ENCODE data around the gene DHX38.
A peak's percentile ranks its signal among the peaks of the same experiment; 100 is the strongest.

Gene DHX38

GRCh38 chr16:72138064-72138572 is 44.5 kb downstream of the DHX38 start:
- Histone ChIP-seq H3K27me3 (no peaks in the 10 kb centered on the region), H3K9me3 (0 out of 2 replicates have a peak, but pooled peaks cover 4% of the 10 kb centered on the region), H3K4me1 (no peaks in the 10 kb centered on the region), H3K36me3 (no peaks in the 10 kb centered on the region), H3K4me3 (ENCODE audit: low read depth, low read length) (no peak overlapping the region)
- no peak for TF ChIP-seq CTCF (IDR thresholded peaks at IDR 0.05; ENCODE audit: low read depth, low read length)
- DNase-seq = no peak

- no peaks in the 10 kb centered on the region for H3K4me1 ChIP-seq
- H3K9me3 ChIP-seq = 0 out of 2 replicates have a peak, but pooled peaks cover 4% of the 10 kb centered on the region
- no peaks in the 10 kb centered on the region for H3K27me3 ChIP-seq
- DNase-seq = no peak
- H3K4me3 ChIP-seq (ENCODE audit: low read depth, low read length) = no peak overlapping the region
- no peaks in the 10 kb centered on the region for H3K36me3 ChIP-seq
- no peak for TF ChIP-seq CTCF (IDR thresholded peaks at IDR 0.05; ENCODE audit: low read depth, low read length)
These were observed 46.3 kb downstream of the DHX38 start for GRCh38 chr16:72139908-72140307.

GRCh38 chr16:72142476-72142875 is 48.8 kb downstream of the DHX38 start:
- no peaks in the 10 kb centered on the region for H3K36me3 ChIP-seq
- H3K4me1 ChIP-seq = no peaks in the 10 kb centered on the region
- no peak for TF ChIP-seq CTCF (IDR thresholded peaks at IDR 0.05; ENCODE audit: low read depth, low read length)
- H3K9me3 ChIP-seq = 0 out of 2 replicates have a peak, but pooled peaks cover 4% of the 10 kb centered on the region
- DNase-seq = no peak
- no peak overlapping the region for H3K4me3 ChIP-seq (ENCODE audit: low read depth, low read length)
- no peaks in the 10 kb centered on the region for H3K27me3 ChIP-seq

- H3K36me3 ChIP-seq = no peaks in the 10 kb centered on the region
- H3K4me1 ChIP-seq = no peaks in the 10 kb centered on the region
- no peak overlapping the region for H3K4me3 ChIP-seq (ENCODE audit: low read depth, low read length)
- H3K27me3 ChIP-seq = no peaks in the 10 kb centered on the region
- peak; percentile 26; the same call in 1 of the 2 replicates for TF ChIP-seq CTCF (IDR thresholded peaks at IDR 0.05; ENCODE audit: low read depth, low read length)
- DNase-seq = no peak
- no peaks in the 10 kb centered on the region for H3K9me3 ChIP-seq
These were observed 56.2 kb downstream of the DHX38 start for GRCh38 chr16:72149676-72150464.

- TF ChIP-seq CTCF (IDR thresholded peaks at IDR 0.05; ENCODE audit: low read depth, low read length) = no peak
- no peaks in the 10 kb centered on the region for H3K4me1 ChIP-seq
These were observed 65.7 kb downstream of the DHX38 start for GRCh38 chr16:72159386-72159785.

GRCh38 chr16:72159801-72160200 is 66.2 kb downstream of the DHX38 start:
- no peak overlapping the region for H3K4me3 ChIP-seq (ENCODE audit: low read depth, low read length)
- DNase-seq = no peak
- H3K4me1 ChIP-seq = peaks cover 2% of the 10 kb centered on the region; the same call in 1 of the 2 replicates
- H3K36me3 ChIP-seq = no peaks in the 10 kb centered on the region
- H3K27me3 ChIP-seq = no peaks in the 10 kb centered on the region
- no peaks in the 10 kb centered on the region for H3K9me3 ChIP-seq
- no peak for TF ChIP-seq CTCF (IDR thresholded peaks at IDR 0.05; ENCODE audit: low read depth, low read length)

More at GRCh38 chr16:72159386-72159785, 65.7 kb downstream of the DHX38 start:
- Histone ChIP-seq H3K4me3 (ENCODE audit: low read depth, low read length) (no peak overlapping the region), H3K36me3 (no peaks in the 10 kb centered on the region), H3K9me3 (no peaks in the 10 kb centered on the region), H3K27me3 (no peaks in the 10 kb centered on the region)
- DNase-seq = no peak

Data from BE2C (cell line).